Measurements from ENCODE around the gene FUT3. TPM values are rescaled to one million over a fixed set of nuclear protein-coding genes. Genes with fewer than 3 reads are reported as not detected.

FUT3 gene
- total and polyA plus RNA-seq, 9 of the 15 experiments (the other 6 are each of a cell fraction or from before 2014, with no cell fraction given) = 0.09 TPM; not detected in 8

DNA sequence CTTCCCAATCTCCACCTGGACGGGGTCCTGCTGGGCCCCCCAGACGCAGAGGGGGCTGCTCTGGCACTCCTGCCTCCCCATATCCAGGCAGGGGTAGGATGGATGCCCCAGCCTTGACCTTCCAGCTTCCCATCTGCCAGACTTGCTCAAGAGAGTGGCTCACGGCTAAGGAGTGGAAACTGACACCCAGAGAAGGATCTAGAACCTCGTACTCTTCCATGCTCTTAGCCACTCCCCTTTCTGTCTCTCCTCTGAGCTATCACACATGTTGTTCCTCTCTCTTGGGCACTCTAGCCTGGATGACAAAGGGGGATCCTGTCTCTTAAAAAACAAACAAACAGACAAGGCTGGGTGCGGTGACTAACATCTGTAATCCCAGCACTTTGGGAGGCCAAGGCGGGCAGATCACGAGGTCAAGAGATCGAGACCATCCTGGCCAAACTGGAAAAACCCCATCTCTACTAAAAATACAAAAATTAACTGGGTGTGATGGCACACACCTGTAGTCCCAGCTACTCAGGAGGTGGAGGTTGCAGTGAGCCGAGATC, 31.2 kb upstream of the FUT3 start:
- ChIA-PET CTCF (ENCODE audit: low intra/inter-chr PET ratio) (no interaction called here), POLR2A (interaction anchor here (0.6 to 1.0 kb wide), 2 partner anchors 10 to 11 kb away, joined by 3 to 4 read pairs; no protein-coding TSS in a partner anchor)
- Histone ChIP-seq H3K9me1 (ENCODE audit: control insufficient read depth, insufficient read depth, low read length) (no peaks in the 10 kb centered on the region), H3K36me3 (ENCODE audit: control insufficient read depth, insufficient read depth, low read length) (no peaks in the 10 kb centered on the region), H3K4me1 (replicated peaks in 1 of 2; ENCODE audit: control insufficient read depth in 2 of 2, insufficient read depth in 2 of 2, low read length in 2 of 2) (peaks cover 2 to 19% of the 10 kb centered on the region in 2 experiments; a peak in 2 of 5 replicates), H3K4me3 (no peak overlapping the region), H3K79me2 (ENCODE audit: control insufficient read depth, insufficient read depth, low read length) (no peaks in the 10 kb centered on the region), H3K27me3 (ENCODE audit: control insufficient read depth in 2 of 2, insufficient read depth in 2 of 2, low read length in 2 of 2) (peaks cover 15 to 39% of the 10 kb centered on the region in 2 experiments; a peak in 4 of 5 replicates), H2AFZ (ENCODE audit: low read depth, low read length) (no peak overlapping the region), H3K9ac (ENCODE audit: insufficient read depth in 1 of 2, low read depth in 2 of 2, low read length in 2 of 2) (0 out of 4 replicates have a peak overlapping the region, but pooled peaks of 1 of the 2 experiments have one; percentile 45), H4K20me1 (replicated peaks; ENCODE audit: control insufficient read depth, insufficient read depth, low read length) (no peaks in the 10 kb centered on the region), H3K4me2 (ENCODE audit: insufficient read depth, low read length) (no peak overlapping the region), H3K27ac (ENCODE audit: extremely low read depth, low read depth, low read length) (no peak overlapping the region), H3K9me3 (replicated peaks; ENCODE audit: control insufficient read depth, insufficient read depth, low read depth, low read length) (no peaks in the 10 kb centered on the region)
- ATAC-seq (peak; percentile 62), FAIRE-seq (peak; percentile 48), DNase-seq (ENCODE audit: extremely low read depth in 1 of 4, low spot score in 3 of 4) (no peak)
- WGBS (ENCODE audit: insufficient coverage, low coverage, missing lambda C conversion rate) = 11% methylated on average over 8 of the region's 9 CpGs
- intact Hi-C loops (cut with micrococcal nuclease) (no loop called here), in situ Hi-C loops (cut with MboI) (no loop called here)
- TF ChIP-seq, protein P1, sequence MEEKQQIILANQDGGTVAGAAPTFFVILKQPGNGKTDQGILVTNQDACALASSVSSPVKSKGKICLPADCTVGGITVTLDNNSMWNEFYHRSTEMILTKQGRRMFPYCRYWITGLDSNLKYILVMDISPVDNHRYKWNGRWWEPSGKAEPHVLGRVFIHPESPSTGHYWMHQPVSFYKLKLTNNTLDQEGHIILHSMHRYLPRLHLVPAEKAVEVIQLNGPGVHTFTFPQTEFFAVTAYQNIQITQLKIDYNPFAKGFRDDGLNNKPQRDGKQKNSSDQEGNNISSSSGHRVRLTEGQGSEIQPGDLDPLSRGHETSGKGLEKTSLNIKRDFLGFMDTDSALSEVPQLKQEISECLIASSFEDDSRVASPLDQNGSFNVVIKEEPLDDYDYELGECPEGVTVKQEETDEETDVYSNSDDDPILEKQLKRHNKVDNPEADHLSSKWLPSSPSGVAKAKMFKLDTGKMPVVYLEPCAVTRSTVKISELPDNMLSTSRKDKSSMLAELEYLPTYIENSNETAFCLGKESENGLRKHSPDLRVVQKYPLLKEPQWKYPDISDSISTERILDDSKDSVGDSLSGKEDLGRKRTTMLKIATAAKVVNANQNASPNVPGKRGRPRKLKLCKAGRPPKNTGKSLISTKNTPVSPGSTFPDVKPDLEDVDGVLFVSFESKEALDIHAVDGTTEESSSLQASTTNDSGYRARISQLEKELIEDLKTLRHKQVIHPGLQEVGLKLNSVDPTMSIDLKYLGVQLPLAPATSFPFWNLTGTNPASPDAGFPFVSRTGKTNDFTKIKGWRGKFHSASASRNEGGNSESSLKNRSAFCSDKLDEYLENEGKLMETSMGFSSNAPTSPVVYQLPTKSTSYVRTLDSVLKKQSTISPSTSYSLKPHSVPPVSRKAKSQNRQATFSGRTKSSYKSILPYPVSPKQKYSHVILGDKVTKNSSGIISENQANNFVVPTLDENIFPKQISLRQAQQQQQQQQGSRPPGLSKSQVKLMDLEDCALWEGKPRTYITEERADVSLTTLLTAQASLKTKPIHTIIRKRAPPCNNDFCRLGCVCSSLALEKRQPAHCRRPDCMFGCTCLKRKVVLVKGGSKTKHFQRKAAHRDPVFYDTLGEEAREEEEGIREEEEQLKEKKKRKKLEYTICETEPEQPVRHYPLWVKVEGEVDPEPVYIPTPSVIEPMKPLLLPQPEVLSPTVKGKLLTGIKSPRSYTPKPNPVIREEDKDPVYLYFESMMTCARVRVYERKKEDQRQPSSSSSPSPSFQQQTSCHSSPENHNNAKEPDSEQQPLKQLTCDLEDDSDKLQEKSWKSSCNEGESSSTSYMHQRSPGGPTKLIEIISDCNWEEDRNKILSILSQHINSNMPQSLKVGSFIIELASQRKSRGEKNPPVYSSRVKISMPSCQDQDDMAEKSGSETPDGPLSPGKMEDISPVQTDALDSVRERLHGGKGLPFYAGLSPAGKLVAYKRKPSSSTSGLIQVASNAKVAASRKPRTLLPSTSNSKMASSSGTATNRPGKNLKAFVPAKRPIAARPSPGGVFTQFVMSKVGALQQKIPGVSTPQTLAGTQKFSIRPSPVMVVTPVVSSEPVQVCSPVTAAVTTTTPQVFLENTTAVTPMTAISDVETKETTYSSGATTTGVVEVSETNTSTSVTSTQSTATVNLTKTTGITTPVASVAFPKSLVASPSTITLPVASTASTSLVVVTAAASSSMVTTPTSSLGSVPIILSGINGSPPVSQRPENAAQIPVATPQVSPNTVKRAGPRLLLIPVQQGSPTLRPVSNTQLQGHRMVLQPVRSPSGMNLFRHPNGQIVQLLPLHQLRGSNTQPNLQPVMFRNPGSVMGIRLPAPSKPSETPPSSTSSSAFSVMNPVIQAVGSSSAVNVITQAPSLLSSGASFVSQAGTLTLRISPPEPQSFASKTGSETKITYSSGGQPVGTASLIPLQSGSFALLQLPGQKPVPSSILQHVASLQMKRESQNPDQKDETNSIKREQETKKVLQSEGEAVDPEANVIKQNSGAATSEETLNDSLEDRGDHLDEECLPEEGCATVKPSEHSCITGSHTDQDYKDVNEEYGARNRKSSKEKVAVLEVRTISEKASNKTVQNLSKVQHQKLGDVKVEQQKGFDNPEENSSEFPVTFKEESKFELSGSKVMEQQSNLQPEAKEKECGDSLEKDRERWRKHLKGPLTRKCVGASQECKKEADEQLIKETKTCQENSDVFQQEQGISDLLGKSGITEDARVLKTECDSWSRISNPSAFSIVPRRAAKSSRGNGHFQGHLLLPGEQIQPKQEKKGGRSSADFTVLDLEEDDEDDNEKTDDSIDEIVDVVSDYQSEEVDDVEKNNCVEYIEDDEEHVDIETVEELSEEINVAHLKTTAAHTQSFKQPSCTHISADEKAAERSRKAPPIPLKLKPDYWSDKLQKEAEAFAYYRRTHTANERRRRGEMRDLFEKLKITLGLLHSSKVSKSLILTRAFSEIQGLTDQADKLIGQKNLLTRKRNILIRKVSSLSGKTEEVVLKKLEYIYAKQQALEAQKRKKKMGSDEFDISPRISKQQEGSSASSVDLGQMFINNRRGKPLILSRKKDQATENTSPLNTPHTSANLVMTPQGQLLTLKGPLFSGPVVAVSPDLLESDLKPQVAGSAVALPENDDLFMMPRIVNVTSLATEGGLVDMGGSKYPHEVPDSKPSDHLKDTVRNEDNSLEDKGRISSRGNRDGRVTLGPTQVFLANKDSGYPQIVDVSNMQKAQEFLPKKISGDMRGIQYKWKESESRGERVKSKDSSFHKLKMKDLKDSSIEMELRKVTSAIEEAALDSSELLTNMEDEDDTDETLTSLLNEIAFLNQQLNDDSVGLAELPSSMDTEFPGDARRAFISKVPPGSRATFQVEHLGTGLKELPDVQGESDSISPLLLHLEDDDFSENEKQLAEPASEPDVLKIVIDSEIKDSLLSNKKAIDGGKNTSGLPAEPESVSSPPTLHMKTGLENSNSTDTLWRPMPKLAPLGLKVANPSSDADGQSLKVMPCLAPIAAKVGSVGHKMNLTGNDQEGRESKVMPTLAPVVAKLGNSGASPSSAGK (IDR thresholded peaks at IDR 0.05) = no peak
- TF ChIP-seq SNIP1 (IDR thresholded peaks at IDR 0.05; ENCODE audit: low read depth) (no peak), KDM1A (IDR thresholded peaks at IDR 0.05) (no peak), SRSF9 (IDR thresholded peaks at IDR 0.05; ENCODE audit: borderline replicate concordance, low read depth, low read length) (no peak)
- no TSS peak for BruUV-seq (replicated peaks)

All from K562 (cell line).